KG1 (cell line): ENCODE data around the gene CSF2.

Source experiments
- DNase-seq: peaks from one replicate; lab custom pipeline; 2025; lab: John Stamatoyannopoulos, UW

Gene CSF2

DNA sequence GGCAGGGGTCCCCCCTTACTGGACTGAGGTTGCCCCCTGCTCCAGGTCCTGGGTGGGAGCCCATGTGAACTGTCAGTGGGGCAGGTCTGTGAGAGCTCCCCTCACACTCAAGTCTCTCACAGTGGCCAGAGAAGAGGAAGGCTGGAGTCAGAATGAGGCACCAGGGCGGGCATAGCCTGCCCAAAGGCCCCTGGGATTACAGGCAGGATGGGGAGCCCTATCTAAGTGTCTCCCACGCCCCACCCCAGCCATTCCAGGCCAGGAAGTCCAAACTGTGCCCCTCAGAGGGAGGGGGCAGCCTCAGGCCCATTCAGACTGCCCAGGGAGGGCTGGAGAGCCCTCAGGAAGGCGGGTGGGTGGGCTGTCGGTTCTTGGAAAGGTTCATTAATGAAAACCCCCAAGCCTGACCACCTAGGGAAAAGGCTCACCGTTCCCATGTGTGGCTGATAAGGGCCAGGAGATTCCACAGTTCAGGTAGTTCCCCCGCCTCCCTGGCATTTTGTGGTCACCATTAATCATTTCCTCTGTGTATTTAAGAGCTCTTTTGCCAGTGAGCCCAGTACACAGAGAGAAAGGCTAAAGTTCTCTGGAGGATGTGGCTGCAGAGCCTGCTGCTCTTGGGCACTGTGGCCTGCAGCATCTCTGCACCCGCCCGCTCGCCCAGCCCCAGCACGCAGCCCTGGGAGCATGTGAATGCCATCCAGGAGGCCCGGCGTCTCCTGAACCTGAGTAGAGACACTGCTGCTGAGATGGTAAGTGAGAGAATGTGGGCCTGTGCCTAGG is at the start of gene CSF2:
TSS of gene CSF2 (plus strand) at position 559 of the 783 bp plus-strand sequence. CDS start at position 594, 35 bp downstream.
- DNase-seq: no peak

DNA sequence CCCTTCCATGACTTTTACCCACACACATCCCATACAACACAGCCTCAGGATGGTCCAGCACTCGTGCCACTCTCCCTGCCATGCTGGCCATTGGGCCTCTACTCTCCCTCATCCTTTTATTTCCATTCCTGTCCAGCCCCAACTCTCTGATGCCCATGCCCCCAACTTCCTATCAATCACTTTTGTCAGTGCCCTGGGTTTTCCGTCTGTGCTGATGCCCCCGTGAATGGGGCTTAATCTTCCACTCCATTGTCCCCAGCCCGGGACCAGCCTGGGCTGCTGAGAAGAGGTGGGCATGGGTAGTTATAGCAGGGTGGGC is 49.5 kb upstream of the CSF2 start:
- DNase-seq: no peak

DNA sequence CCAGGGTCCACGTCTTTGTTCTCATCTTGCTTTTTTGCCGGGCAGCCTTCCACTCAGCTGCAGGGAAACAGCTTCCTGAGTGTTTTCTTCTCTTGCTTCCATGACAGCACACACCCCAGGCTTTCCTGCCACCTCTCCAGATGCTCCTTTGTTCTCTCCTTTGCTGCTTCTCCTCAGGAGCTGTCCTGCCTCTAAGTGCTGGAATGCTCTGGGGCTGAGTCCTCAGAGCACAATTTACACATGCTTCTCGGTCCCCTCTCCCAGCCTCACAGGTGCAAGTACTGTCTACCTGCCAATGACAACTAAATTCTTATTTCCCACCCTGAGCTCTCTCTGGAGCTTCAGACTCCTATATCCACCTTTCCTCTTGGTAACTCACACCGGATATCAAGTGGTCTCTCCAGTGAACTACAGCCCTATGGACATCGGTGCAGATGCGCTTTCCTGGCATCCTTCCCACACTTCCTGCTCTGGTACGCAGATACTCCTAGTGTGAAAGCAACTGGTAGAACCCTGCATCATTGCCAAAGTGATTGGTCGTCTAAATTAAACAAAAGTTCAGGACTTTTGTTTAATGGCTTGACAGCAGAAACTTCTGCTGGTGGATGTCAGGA is 48.7 kb upstream of the CSF2 start:
- no peak for DNase-seq

DNA sequence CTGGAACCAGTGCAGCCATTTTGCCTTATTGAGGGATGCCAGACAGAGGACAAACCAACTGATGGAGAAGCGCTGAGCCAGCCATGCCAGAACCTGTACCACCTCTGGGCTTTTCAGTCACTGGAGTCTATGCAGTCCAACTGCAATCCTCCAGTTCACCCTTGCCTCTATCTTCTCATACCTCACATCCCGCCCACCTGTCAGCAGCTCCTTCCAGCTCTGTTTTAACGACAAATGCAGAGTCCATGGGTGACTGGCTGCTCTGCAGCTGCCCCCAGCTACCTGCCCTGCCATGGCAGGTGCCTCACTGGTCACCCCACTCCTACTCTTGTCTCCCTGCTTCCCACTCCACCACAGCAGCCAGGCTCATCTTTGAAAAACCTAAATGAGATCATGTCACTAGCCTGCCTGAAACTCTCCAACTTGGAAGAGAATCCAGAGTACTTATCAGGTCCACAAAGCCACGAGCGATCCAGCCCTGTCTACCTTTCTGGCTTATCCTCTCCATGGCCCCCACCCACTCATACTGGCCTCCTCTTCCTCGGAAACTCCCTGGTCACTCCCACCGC is 48.1 kb upstream of the CSF2 start:
- no peak for DNase-seq

DNA sequence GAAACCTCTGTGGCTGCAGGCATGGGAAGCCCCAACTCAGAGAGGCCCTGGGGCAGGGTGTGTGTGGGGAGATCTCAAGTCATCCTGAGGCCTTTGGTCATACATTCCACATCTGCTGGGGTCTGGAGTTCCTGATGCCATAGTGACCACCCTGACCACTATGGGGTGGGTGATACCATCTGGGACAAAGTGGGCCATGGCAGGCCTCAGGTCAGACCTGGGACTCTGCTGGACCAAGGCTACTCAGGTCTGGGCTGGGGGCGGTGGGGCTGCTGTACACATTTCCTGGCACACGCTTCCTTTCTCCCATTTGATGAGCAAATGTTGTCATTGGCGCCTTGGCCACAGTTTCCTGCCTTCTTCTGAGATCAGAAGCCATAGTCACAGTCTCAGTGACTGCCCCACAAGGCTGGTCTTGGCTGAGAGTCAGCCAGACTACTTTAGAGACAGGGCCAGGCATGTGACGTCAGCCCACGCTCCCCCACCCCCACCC is 47.0 kb upstream of the CSF2 start:
- DNase-seq: no peak

DNA sequence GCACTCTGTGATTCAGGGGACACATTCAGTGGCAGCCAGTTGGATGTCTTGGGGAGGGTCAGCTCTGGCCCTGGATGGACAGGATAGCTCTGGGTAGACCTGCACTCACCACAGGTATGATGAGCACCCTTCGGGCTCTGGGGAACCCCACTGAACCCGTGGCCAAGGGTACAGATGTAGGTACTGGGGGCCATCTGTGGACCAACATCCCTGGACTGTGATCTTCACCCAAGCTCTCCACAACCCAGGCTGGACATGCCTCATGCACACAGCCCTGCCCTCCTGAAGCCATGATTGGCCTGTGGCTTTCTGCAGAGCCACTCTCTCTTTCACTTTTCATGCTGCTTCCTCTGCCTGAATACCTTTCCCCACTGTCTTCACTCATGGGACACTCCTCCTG is 46.6 kb upstream of the CSF2 start:
- DNase-seq: no peak

DNA sequence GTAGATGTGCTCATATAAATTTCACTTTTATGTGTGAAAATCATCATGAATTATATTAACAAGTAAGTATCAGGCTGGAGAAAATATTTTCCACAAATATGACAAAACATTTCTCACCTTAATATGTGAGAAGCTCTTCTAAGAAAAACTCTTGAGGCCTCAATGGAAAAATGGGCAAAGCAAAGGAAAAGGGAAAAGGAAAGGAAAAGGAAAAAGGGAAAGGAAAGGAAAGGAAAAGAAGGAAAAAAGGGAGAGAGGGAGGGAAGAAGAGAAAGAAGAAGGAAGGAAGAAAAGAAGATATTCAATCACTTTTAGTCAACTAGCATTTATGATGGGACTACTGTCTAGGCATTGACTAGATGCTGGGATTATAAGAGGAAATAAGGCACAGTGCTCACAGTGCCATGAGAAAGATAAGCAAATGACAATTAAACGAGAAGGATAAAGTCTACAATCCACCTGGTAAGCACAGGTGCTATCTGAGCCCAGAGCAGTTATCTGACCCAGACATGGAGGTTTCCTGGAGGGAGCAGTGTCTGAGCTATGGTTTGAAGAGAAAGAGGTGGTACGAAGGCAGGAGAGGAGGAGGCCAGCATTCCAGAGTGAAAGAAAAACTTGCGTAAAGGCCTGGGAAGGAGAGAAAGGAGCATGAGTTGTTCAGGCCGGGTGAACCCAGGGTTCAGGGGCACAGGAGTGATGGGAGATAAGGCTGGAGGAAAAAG is 43.8 kb upstream of the CSF2 start:
- no peak for DNase-seq

DNA sequence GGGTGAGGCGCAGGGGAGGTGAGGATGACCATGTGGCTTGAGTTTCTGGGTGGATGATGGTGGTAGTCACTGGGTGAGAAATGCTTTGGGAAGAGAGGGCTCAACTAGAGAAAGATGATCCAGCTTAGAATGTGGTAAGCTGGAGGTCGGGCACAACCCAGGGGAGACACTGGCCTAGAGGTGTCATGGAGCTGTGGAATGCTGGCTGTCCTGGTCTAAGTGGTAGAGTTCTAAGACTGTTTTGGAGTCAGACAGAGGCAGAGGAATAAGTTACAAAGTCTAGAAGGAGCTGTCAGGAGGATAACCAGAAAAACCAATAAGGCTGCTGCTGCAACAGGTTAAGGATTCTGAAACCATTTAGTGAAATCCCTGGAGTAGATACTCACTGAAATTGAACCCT is 43.0 kb upstream of the CSF2 start:
- DNase-seq: no peak

DNA sequence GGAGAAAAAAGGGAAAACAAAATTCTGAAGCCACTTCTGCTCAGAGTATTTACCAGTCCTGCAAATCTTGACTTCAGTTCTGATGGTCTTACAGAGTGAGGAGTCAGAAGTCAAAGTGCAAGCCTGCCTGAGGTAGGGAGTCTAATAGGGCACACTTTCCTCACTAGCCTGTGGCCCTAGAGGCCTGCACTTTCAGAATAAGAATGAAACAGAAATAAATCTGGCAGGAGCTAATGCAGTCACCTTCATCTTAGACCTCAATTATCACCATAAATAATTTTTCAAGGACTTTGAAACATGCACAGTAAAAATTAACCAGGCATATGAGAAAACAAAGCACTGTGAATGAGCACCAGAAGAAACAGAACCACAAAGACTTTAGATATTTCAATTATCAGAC is 41.4 kb upstream of the CSF2 start:
- no peak for DNase-seq

DNA sequence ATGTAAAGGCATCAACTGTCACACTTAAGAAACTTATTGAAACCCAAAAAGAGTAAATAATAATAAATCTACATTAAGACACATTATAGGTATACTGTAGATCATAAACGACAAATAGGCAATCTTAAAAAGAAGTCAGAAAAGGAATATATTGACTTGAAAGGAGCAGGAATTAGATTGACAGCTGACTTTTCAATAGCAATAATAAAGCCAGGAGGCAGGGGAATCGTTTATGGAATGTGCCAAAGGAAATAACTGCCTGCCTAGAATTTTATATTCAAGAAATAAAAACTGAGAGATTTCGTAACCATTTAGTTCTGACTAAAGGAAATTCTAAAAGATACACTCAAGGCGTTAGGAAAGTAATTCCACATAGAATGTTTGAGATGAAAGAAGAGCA is 40.5 kb upstream of the CSF2 start:
- DNase-seq: no peak

DNA sequence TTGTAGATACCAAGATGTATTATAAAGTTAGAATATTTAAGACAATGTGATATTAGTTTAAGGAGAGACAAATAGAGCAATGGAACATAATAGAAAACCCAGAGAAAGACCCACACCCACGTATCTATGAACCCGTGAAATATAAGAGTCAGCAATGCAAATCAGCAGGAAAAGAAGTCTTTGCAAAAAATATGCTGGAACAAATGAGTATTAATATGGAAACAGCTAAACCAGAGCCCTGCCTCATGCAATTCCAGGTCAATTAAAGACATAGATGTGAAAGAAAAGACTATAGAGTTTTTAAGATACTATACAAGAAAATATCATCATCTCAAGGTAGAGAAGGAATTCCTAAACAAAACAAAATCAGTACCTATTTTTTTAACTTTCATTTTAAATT is 36.2 kb upstream of the CSF2 start:
- DNase-seq: no peak

DNA sequence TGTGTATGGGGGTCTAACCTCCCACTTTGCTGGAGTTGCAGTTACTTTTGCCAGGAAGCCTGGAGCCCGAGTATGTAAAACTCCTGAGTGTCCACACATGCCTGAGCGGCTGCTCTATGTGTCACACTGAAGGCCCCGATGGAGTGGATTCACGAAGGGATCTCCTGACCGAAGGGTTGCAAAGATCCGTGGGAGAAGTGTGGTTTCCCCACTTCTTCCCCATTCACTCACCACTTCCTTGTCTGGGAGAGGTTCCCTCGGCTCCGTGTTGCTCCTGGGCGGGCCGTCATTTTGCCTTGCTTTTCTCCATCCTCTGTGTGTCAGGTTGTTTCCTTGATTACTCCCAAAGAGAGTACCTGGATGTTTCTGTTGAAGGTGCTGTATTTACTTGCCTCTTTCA is 29.4 kb upstream of the CSF2 start:
- DNase-seq: no peak

DNA sequence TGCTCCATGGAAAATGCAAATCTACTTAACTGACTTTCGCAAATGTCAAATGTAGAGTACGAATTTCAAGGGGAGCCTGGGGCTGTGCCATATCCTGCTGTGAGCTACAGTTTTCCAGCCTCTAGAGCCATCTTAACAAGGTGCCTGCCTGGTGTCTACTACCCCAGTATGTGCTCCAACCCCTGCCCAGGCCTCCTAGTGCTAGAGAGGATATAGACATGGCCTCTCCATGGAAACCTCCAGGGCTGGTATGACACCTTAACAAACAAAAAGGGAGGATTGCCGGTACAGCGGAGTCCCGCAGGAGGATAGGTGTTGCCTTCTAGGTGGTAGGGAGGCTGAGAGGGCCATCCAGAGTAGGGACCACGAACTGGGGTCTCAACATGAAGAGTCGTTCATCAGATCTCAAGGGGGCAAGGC is 26.7 kb upstream of the CSF2 start:
- DNase-seq: no peak

DNA sequence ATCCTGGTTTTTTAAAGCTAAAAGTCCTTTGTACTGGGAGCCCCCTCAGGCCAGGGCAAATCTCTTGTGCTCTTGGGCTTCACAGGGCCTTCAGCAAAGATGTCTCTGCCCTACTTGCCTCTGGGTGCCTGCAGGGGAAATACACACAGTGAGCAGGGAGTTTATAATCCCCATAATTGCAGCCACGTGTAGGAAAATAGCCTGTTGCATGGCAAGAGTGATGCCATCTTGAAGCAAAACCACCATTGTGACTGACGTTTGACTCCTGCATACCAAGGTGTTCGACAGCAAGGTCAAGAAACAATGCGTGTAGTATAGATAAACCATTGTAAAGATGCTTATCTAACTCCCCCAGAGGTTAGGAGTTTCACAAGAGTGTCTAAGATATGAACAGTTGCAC is 24.5 kb upstream of the CSF2 start:
- no peak for DNase-seq

DNA sequence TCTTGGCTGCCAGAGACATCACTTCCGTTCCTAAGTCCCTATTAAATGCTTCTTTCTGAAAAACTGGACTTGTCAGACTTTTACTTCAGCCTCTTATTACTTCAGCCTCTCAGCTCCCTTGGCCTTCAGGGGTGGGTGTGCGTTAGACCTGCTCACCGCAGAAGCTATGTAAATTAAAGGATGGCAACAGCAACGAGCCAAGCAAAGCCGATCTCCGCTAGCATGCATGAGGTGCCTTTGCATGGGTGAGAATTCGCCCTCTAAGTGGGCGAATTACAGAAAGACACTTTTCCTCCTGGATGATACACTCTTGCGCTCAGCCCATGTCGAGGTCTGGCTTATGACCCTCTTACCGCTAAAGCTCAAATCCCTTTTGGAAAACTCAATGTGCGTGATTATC is 24.0 kb upstream of the CSF2 start:
- DNase-seq: no peak

DNA sequence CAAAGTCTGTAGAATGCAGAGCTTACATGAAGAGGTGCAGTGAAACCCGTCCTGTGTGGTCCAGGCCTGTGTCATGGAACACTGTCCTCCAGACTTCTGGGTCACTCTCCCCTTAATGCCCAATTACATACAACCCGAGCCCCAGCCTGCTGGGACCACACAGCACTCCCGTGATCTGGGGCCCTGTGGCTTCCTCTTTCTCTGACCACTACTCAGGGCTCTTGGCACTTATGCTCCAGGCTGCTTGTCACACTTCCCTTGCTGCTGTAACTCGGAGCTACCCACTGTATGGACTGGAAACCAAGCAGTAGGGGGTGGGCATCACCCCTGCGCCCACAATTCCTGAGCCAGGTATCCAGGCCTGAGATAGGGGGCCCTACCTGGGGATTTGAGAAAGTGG is 23.5 kb upstream of the CSF2 start:
- DNase-seq: no peak

DNA sequence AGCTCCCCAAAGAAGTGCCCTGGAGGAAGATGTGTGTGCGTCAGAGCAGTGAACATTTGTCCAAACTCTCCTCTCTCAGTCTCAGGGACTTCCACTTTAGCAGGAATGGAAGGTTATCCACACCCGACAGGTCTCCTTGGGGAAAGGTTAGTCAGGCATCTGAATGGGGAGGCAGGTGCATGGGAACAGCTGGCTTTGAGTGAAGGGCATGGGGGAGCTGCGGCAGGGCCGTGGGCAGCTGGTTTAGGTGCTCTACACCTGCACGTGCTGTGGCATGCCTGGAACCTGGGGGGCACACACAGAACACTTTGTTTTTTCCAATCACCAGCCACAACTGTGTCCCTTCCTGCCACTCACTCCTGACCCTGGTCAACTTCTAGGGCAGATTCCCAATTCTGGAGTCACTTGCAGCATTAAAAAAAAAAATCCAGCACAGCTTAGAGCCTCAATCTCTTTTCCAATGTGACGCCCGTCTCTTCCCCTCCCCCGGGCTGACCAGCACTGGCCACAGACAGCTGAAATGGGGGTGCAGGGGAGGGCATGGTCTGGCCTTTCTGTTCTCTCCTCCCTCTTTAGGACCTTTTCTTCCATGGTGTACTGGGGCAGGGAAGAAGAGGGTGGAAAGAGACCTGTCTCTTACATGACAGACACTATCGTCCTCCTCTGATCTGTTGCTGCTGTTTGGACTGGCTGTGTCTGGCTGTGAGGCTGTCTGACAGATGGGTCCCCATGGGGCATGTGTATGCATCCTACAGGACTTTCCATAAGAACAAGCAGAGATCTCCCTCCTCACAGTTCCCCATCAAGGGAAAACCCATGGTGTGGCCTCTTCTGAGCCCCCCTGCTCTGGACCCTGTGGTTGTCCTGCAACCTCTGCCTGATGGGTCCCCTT is 22.7 kb upstream of the CSF2 start:
- DNase-seq: no peak

DNA sequence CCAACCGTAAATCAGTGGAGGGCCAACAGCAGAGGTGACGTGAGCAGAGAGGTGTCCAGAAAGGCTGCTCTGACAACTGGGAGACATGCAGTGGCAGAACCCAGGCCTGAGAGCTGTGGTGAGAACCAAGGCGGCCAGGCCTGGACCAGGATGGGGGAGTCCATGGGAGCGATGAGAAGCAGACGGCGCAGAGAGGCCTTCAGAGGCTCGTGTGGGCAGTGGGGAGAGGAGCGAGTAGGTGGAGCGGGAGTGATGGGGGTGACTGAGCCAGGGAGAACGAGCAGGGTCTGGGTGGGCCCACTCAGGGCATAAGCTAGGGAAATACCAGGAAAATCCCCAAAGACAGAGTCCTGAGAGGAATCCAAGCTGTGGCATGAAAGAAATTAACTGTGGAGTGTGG is 21.1 kb upstream of the CSF2 start:
- no peak for DNase-seq

DNA sequence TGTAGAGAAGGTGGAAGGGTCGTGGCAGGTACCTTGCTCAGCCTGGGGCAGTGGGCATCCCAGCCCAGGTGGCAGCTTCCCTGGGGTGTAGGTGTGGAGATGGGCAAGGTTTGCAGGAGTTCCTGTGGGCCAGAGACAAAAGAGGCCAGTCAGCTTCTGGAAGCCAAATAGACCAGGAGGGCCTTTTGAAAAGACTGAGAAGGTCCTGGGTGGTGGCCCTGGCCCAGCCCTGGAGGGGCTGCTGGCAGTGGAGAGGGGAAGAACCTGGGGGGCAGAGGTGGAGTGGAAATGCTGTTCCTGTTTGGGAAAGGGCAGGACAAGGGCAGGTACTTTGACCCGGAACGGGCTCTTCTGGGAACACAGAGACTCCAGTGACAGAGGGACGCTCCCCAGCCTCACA is 20.1 kb upstream of the CSF2 start:
- no peak for DNase-seq

DNA sequence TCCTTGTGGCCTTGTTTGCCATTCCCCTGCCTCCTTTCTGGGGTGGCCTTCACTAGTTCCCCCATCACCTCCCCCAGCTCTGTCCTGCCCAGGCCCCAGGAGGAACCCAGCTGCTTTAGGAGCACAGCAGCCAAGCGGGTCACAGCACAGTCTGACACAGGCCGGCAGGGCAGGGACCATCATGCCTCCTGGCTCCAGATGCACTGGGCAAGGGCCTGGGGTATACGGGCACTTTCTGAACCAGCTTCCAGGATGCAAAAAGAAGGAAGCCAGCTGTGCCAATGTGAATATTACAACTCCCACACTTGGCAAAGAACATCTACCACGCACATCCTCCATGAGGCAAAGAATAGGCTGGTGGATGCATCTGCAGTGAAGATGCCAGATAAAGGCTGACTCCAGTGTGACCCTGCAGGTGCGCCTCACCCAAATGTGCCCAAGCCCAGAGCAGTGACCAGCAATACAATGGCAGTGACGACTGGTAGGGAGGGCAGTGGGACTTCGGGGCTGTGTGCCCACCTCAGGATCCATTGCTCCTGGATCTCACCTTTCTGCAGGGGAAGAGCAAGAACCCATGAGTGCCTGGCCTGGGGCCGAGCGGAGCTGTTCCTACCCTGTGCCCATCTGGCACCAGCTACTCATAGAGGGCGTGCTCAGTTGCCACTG is 19.4 kb upstream of the CSF2 start:
- DNase-seq: no peak

DNA sequence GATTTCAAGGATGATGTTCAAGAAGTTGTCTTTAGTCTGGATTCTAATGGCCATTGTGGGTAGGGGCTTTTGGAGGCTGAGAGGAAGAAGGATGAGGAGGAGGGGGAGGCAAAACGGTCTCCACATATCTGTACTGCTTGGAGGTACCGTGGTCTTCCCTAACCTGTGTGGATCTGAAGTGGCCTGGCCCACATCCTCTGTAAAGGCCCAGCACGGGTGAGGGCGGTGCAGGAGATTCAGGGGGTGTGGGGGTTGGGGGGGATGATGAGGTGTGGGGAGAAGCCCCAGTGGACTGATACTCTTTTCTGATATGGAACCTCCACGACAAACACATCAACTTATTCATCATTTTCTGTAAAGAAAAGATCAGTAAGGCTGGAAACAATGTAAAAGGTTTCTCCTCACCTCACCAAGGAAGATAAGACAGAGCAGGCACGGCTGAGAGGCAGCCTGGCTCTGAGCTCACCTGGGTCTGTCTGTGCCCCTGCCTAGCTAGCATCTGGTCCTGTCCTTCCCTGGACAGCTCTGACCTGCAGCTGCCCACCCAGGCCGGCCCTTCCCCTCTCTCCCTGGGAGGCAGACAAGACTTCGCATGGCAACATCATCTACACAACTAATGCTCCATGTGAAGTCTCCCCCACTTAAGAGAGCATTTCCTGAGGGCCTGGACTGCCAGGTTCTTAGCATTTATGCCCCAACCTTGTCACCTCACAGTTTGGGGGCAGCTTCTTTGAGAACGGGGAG is 18.7 kb upstream of the CSF2 start:
- DNase-seq: no peak
